Epithelial cell of umbilical artery (primary cell): ENCODE results near the gene KIR3DL1. TPM values are rescaled to one million over a fixed set of nuclear protein-coding genes. Genes with fewer than 3 reads are reported as not detected.

Source experiments
- total RNA-seq: library from RNA; depleted of rRNA; stranded (reverse); fragments of >200 nt; gene quantifications from 2 replicates; pipeline ENCODE4 v1.2.3, GENCODE V29; 2014

The KIR3DL1 gene
- total RNA-seq = not detected in 2 replicates

DNA sequence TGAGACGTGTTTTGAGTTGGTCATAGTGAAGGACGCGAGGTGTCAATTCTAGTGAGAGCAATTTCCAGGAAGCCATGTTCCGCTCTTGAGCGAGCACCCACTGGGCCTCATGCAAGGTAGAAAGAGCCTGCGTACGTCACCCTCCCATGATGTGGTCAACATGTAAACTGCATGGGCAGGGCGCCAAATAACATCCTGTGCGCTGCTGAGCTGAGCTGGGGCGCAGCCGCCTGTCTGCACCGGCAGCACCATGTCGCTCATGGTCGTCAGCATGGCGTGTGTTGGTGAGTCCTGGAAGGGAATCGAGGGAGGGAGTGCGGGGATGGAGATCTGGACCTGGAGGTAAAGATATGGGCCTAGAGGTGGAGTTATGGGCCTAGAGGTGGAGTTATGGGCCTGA lies at the start of gene KIR3DL1:
Gene KIR3DL1, plus strand, starts transcription at position 218 of the 400 bp plus-strand sequence.

DNA sequence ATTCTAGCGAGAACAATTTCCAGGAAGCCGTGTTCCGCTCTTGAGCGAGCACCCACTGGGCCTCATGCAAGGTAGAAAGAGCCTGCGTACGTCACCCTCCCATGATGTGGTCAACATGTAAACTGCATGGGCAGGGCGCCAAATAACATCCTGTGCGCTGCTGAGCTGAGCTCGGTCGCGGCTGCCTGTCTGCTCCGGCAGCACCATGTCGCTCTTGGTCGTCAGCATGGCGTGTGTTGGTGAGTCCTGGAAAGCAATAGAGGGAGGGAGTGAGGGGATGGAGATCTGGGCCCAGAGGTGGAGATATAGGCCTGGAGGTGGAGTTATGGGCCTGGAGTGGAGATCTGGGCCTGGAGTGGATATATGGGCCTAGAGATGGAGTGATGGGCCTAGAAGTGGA lies 46.6 kb upstream of the KIR3DL1 start, which contains the start of gene KIR2DL1:
Gene KIR2DL1, plus strand, starts transcription at position 148 of the 400 bp plus-strand sequence. Its CDS starts 58 bp downstream, at position 206.

GRCh38 chr19:54803410-54803809 lies 12.9 kb upstream of the KIR3DL1 start, which contains the start of gene KIR2DL4:
Gene KIR2DL4, plus strand, starts transcription at chr19:54803610. Its CDS starts 42 bp downstream, at chr19:54803652.

GRCh38 chr19:54832496-54832895 lies 16.2 kb downstream of the KIR3DL1 start, which contains the start of gene KIR2DS4:
Gene KIR2DS4, plus strand, starts transcription at chr19:54832676.

DNA sequence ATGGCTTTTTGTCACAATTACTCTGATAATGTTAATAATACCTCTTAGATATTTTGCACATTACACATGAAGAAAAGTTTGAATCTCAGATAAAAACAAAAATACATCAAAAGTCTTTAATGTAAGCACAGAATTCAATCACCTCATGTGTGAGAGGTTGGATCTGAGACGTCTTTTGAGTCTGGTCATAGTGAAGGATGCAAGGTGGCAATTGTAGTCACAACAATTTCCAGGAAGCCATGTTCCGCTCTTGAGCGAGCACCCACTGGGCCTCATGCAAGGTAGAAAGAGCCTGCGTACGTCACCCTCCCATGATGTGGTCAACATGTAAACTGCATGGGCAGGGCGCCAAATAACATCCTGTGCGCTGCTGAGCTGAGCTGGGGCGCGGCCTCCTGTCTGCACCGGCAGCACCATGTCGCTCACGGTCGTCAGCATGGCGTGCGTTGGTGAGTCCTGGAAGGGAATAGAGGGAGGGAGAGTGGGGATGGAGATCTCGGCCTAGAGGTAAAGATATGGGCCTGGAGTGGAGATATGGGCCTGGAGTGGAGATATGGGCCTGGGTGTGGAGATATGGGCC lies 33.9 kb downstream of the KIR3DL1 start, which contains the start of gene KIR3DL2:
Gene KIR3DL2, plus strand, starts transcription at position 383 of the 580 bp plus-strand sequence. Its CDS starts 33 bp downstream, at position 416.

DNA sequence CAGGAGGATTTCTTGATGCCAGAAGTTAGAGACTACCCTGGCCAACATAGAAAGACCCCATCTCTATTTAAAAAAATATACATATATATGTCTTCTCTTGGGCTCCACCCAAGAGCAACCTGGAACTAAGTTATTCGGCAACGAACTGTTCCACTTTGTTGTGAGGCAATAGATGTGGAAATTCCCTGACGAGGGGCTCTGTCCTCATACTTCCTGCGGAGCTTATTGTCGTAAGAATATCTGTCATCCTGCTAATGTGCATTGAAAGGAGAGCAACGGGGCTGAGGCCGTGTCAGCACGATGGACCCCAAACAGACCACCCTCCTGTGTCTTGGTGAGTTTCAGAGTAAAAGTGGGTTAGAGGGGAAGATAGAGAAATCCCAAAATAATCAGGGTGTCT lies 57.7 kb downstream of the KIR3DL1 start, which contains the start of gene FCAR:
Gene FCAR, plus strand, starts transcription at position 246 of the 400 bp plus-strand sequence. Its CDS starts 55 bp downstream, at position 301.

Other genes with a start within 250 kb of the KIR3DL1 start
- gene LILRA2, start 242.7 kb upstream of the KIR3DL1 start, total RNA-seq = not detected in 2 replicates
- not detected in 2 replicates for gene LILRA1, start 222.8 kb upstream of the KIR3DL1 start, total RNA-seq
- not detected in 2 replicates for gene LILRB1, start 186.0 kb upstream of the KIR3DL1 start, total RNA-seq
- gene LILRB4, start 153.5 kb upstream of the KIR3DL1 start, total RNA-seq = not detected in 2 replicates
- not detected in 2 replicates for gene KIR3DL3, start 92.0 kb upstream of the KIR3DL1 start, total RNA-seq
- not detected in 2 replicates for gene KIR2DL3, start 78.0 kb upstream of the KIR3DL1 start, total RNA-seq
- gene KIR2DL1, start 46.7 kb upstream of the KIR3DL1 start, total RNA-seq = not detected in 2 replicates
- not detected in 2 replicates for gene KIR2DL4, start 12.9 kb upstream of the KIR3DL1 start, total RNA-seq
- gene KIR2DS4, start 16.2 kb downstream of the KIR3DL1 start, total RNA-seq = not detected in 2 replicates
- not detected in 2 replicates for gene KIR3DL2, start 34.0 kb downstream of the KIR3DL1 start, total RNA-seq
- gene FCAR, start 57.8 kb downstream of the KIR3DL1 start, total RNA-seq = not detected in 2 replicates
- gene NCR1, start 89.7 kb downstream of the KIR3DL1 start, total RNA-seq = 0.65 TPM in 1 of 2 replicates, not detected in the other
- not detected in 2 replicates for gene NLRP7, start 131.1 kb downstream of the KIR3DL1 start, total RNA-seq
- 1.1 and 7.5 TPM in 2 replicates for gene NLRP2, start 149.9 kb downstream of the KIR3DL1 start, total RNA-seq
- gene GP6, start 221.8 kb downstream of the KIR3DL1 start, total RNA-seq = not detected in 2 replicates
- gene RDH13, start 246.7 kb downstream of the KIR3DL1 start, total RNA-seq = 6.7 and 14.9 TPM in 2 replicates